GM18499 (cell line): ENCODE measurements around the gene RALY.
A peak's percentile ranks its signal among the peaks of the same experiment; 100 is the strongest.

Experiments
- ATAC-seq: cut with Tn5 transposase; IDR thresholded peaks from one replicate; pipeline ENCODE4 v1.9.1; 2021; ENCODE audit warnings: moderate number of reproducible peaks; ENCODE audit not compliant: insufficient read depth, unreplicated experiment

Gene RALY

GRCh38 chr20:34098570-34098969 lies 104.9 kb downstream of the RALY start:
- ATAC-seq: no peak

DNA sequence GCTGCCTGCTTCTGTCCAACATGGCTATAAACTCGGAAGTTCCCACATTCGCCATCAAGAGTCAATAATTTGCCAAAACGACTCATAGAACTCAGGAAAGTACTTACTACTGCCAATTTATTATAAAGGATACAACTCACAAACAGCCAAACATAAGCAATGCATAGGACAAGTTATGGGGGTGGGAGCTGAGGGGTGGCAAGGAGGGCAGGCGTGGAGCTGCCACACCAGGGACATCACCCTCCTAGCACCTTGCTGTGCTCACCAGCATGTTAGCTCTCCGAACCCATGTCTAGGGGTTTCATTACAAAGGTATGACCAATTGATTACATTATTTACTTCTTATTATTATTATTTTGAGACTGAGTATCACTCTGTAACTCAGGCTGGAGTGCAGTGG lies 106.0 kb downstream of the RALY start:
- ATAC-seq: no peak

GRCh38 chr20:34100576-34100975 lies 106.9 kb downstream of the RALY start:
- no peak for ATAC-seq

GRCh38 chr20:34102342-34102741 lies 108.6 kb downstream of the RALY start:
- no peak for ATAC-seq

GRCh38 chr20:34104059-34104458 lies 110.3 kb downstream of the RALY start:
- ATAC-seq: no peak

DNA sequence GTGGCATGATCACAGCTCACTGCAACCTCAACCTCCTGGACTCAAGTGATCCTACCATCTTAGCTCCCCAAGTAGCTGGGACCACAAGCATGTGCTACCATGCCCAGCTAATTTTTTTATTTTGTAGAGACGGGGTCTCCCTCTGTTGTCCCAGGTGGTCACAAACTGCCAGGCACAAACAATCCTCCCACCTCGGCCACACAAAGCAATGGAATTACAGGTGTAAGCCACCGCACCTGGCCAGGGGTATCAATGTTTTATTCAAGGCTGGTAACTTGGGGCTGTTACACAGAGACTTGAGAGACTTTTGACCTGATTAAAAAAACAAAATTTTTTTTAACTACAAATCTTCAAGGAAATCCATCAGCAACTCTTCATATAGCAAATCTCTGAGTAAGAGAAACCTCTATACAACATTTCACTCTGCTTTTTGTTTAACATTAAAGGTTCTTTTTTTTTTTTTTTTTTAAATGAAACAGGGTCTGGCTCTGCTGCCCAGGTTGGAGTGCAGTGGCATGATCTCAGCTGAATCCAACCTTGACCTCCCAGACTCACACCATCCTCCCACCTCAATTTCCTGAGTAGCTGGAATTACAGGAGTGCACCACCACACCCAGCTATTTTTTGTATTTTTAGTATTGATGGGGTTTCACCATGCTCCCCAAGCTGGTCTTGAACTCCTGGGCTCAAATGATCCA lies 112.4 kb downstream of the RALY start:
- no peak for ATAC-seq

GRCh38 chr20:34108616-34109174 lies 115.0 kb downstream of the RALY start:
- no peak for ATAC-seq

- no peak for ATAC-seq
Observed at GRCh38 chr20:34109442-34109841, 115.7 kb downstream of the RALY start.

- ATAC-seq: no peak
Observed at GRCh38 chr20:34110025-34110744, 116.5 kb downstream of the RALY start.

GRCh38 chr20:34110745-34111641 lies 117.3 kb downstream of the RALY start:
- ATAC-seq: no peak

DNA sequence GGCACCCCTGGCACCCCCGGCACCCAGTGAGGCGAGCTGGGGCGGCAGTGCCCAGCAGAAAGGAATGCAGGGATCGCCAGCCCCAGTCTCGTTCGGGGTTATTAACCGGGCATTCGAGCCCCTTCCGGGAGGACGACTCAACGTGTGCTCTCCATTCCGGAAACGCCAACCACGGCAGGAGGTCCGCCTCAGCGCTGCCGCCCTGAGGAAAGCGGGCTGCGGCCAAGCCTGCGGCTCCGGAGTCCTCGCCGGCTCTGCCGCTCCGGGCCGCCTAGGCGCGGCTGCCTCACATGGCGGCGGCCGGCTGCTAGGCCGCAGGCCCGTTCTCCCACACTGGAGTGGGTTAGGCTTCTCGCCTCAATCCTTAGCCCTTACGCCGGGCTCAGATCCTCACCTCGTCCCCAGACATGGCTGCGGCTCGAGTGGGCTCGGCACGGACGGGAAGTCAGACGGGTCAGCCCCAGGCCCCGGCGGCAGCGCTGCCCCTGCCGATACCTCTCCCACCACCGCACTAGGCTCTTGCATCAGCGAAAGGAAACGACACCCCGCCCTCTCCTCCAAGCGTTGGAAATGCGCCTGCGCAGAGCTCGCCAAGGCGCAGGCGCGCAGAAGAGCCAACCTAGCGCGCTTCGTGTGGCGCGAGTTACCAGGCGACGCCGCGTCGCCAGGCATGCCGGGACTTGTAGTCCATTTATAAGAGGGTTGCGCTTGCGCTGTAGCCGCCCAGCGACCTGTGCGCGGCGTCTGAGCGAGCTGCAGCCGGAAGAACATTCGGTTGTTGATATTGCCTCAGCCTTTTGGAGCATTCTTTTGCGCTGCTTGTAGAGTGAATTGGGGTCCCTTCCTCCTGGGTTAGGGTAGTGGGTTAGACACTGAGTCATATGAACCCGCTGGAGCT lies 118.2 kb downstream of the RALY start, which contains the start of gene EIF2S2:
Gene EIF2S2 (minus strand): TSS at position 542 of the 898 bp plus-strand sequence. CDS start 133 bp downstream, at position 409.
- ATAC-seq: peak; percentile 78

GRCh38 chr20:34112600-34113101 lies 118.9 kb downstream of the RALY start:
- no peak for ATAC-seq

- ATAC-seq: no peak
Observed at GRCh38 chr20:34114809-34115208, 121.1 kb downstream of the RALY start.

GRCh38 chr20:34115232-34115631 lies 121.5 kb downstream of the RALY start:
- no peak for ATAC-seq

- ATAC-seq: no peak
Observed at GRCh38 chr20:34120213-34120612, 126.5 kb downstream of the RALY start.

- no peak for ATAC-seq
Observed at GRCh38 chr20:34122274-34122980, 128.7 kb downstream of the RALY start.

- ATAC-seq: no peak
Observed at GRCh38 chr20:34123309-34123708, 129.6 kb downstream of the RALY start.

DNA sequence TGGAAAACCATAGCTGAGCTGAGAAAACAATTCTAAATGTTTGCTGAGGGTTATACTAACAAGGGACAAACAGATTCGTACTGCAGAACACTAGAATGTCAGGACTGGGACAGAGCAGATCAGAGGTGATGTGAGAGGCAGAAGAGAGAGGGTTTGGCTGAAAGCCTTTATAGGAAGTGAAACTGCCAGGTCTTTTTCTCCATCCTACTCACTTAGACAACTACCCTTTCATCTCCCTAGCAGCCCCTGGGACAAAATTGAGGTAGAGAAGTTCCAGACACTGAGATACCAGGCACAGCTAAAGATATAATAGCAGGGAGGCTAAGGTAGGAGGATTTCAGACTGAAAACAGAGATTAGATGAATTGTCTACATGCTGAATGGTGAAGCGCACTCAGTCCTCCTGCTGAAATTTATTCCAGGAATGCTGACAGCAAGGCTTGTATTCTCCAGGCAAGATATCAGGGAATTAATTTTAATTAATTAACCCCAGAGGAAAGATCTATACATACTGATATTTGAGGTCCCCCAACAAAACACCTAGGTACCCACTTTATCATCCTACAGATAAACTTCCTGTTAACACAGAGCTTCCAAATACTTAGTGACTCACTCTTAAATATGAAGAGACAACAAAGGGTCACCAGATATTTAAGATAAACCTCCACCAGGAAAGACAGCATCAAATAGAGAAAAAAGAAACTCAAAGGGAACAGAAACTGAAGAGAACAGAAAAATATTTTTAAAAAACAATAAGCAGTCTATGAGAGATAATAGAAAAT lies 130.9 kb downstream of the RALY start:
- ATAC-seq: no peak
